BJ (cell line): ENCODE results near the gene CASTOR2. TPM values are rescaled to one million over a fixed set of nuclear protein-coding genes. Genes with fewer than 3 reads are reported as not detected.

ENCODE experiments used
- CTCF ChIA-PET: fragments of 350-600 bp; formaldehyde crosslinking; extraction: SDS; loops from one replicate; lab custom pipeline; 2021; ENCODE audit warnings: antibody characterized with exemption, inconsistent platforms; lab: Yijun Ruan, JAX
- POLR2A ChIA-PET: fragments of 300-600 bp; sonication (Branson Sonifier 250); formaldehyde crosslinking; extraction: SDS; loops from one replicate; lab custom pipeline; 2021; ENCODE audit warnings: antibody characterized with exemption; lab: Charles Lee
- DNase-seq: peaks from one replicate; pipeline ENCODE4 v3.0.0-alpha.2; 2011; ENCODE audit warnings: low read depth
- H3K27me3 ChIP-seq: 2 replicates; pipeline ENCODE4 v1.6.0; 2011; ENCODE audit warnings: low read length; ENCODE audit not compliant: control insufficient read depth, insufficient read depth
- H3K36me3 ChIP-seq: 2 replicates; pipeline ENCODE4 v1.5.1; 2011; ENCODE audit warnings: low read length; ENCODE audit not compliant: control insufficient read depth, insufficient read depth
- H3K4me3 ChIP-seq: 2 replicates; pipeline ENCODE4 v1.5.1; 2011; ENCODE audit warnings: low read depth, mild to moderate bottlenecking, control low read depth, low read length
- polyA plus RNA-seq: library from polyadenylated mRNA; depleted of rRNA; stranded (reverse); fragments of >200 nt; gene quantifications from 2 replicates; pipeline ENCODE4 v1.2.3, GENCODE V29; 2011
- TF ChIP-seq, protein P1 (sequence below): IDR thresholded peaks from 2 replicates; pipeline ENCODE4 v1.5.1; 2011; ENCODE audit warnings: low read depth, mild to moderate bottlenecking, control low read depth, inconsistent platforms, low read length, moderate library complexity; ENCODE audit not compliant: insufficient read depth

The CASTOR2 gene
- polyA plus RNA-seq, 1 experiment, result 5.7 TPM

DNA sequence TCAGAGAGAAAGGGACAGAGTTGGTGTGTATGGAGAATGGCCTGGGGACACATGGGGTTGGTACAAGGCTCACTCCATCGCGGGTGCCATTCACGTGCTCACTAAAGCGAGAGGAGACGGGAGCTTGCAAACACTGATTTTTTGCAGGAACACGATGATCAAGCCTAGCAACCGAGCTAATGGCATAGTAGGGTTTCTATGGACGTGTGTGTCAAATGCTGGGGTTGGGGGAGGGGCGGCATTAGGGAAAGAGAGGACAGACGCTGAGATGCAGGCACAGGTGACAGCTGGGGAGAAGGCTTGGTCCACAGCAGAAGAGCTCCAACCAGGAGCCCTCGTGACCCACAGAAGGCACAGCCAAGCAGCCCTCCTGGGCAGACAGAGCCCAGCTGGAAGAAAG is 75.2 kb downstream of the CASTOR2 start:
- Histone ChIP-seq H3K4me3 (no peak overlapping the region), H3K27me3 (no peaks in the 10 kb centered on the region), H3K36me3 (peaks cover 13% of the 10 kb centered on the region)
- ChIA-PET CTCF (no interaction called here), POLR2A (no interaction called here)
- TF ChIP-seq, protein P1, sequence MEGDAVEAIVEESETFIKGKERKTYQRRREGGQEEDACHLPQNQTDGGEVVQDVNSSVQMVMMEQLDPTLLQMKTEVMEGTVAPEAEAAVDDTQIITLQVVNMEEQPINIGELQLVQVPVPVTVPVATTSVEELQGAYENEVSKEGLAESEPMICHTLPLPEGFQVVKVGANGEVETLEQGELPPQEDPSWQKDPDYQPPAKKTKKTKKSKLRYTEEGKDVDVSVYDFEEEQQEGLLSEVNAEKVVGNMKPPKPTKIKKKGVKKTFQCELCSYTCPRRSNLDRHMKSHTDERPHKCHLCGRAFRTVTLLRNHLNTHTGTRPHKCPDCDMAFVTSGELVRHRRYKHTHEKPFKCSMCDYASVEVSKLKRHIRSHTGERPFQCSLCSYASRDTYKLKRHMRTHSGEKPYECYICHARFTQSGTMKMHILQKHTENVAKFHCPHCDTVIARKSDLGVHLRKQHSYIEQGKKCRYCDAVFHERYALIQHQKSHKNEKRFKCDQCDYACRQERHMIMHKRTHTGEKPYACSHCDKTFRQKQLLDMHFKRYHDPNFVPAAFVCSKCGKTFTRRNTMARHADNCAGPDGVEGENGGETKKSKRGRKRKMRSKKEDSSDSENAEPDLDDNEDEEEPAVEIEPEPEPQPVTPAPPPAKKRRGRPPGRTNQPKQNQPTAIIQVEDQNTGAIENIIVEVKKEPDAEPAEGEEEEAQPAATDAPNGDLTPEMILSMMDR, result no peak
- DNase-seq, result no peak

DNA sequence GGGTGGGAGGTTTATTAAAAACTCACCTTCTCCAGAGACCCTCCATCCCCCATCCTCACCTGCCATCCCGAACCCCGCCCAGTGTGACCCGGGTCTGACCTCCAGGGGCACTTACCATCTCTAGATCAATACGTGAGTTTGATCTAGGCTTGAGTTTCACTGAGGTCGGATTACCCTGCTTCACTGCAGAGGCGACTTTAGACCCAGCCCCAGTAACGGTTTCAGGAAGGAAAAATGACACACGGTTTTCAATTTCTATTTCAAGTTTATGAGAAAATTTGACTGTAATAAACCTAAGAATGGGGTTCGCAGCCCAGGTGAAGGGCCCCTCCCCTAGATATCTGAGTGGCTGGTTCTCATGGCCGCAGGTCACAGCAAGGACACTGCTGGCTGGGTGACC is 76.0 kb downstream of the CASTOR2 start:
- Histone ChIP-seq H3K27me3 (no peaks in the 10 kb centered on the region), H3K36me3 (peaks cover 13% of the 10 kb centered on the region), H3K4me3 (no peak overlapping the region)
- CTCF ChIA-PET, result no interaction called here
- DNase-seq, result no peak
- POLR2A ChIA-PET, result no interaction called here
- TF ChIP-seq, protein P1, result no peak

DNA sequence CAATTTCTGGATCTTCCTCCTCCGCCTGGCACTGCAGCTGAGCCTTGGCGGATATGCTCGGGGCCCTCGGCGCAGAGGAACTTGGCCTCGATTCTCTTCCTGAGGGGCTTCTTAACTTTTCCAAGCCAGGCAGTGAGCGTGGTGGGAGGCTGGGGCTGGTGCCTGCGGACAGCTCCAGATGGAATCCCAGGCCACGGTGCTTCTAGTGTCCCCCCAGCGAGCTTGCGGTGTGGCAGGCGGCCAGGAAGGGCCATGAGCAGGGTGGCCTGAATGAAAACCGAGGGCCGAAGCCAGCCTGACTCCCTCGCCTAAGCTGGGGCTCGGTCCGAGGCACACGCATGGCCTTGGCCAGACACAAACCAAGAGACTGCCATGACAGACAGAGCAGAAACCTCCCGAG is 77.8 kb downstream of the CASTOR2 start:
- H3K27me3 ChIP-seq, result no peaks in the 10 kb centered on the region
- TF ChIP-seq, protein P1, result no peak
- H3K4me3 ChIP-seq, result no peak overlapping the region
- no peak for DNase-seq
- CTCF ChIA-PET, result interaction anchor here (0.8 kb wide), 1 partner anchor 29 kb away, joined by 3 read pairs; no protein-coding TSS in a partner anchor
- peaks cover 16% of the 10 kb centered on the region for H3K36me3 ChIP-seq
- POLR2A ChIA-PET, result no interaction called here

DNA sequence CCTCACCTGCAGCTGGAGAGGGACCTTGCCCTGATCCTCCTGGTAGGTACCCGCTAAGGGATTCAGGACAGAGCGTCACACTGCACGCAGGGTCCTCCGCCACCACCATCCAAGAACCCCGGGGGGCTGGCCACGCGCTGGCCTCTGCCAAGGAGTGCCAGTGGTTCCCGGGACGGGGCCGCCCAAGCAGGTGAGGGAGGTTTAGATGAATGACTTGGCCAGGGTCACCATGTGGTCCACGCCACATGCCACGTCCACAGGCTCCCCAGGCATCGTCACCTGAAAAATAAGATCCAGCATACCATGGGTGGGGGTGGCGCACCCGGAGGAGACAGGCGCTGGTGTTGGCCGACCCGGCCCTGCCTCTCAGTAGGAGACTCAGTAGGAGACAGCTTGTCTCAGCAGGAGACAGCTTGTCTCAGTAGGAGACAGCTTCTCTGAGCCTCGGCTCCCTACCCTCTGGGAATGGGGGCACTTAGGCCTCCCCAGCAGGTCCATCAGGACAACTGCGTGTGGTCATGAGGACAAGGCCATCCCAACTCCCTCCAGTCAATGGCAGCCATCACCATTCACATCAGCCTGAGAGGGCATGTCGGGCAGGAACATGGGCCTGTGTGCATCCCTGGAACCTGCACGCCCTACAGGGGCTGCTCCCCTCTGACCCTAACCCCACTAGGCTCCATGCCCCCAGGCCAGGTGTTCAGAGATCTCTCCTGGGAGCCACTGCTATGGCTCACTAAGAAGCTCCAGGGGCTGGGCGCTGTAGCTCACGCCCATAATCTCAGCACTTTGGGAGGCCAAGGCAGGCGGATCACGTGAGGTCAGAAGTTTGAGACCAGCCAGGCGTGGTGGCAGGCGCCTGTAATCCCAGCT is 78.6 kb downstream of the CASTOR2 start:
- H3K36me3 ChIP-seq, result peaks cover 16% of the 10 kb centered on the region
- ChIA-PET CTCF (interaction anchor here (1.7 to 3.9 kb wide), 2 partner anchors 10 to 11 kb away, joined by 3 to 13 read pairs; no protein-coding TSS in a partner anchor), POLR2A (no interaction called here)
- TF ChIP-seq, protein P1, result no peak
- no peak overlapping the region for H3K4me3 ChIP-seq
- DNase-seq, result no peak
- no peaks in the 10 kb centered on the region for H3K27me3 ChIP-seq

DNA sequence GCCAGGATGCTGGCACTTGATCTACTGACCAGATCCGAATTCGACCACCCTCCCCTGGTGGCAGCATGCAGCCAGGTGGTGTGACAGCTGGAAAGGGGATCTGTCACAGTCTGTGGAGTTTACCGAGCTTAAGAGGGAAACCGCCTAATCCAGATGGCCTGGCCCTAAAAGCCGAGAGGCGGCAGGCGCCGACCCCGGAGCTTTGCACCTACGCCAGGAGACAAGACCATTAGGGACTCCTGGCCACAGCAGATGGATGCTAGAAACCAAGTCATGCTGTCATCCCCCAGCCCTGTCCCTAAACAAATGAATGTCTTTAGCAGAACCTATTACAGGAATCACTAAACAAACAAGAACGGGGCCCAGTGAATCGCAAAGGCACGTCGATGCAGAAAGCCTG is 81.4 kb downstream of the CASTOR2 start:
- H3K36me3 ChIP-seq, result peaks cover 19% of the 10 kb centered on the region
- CTCF ChIA-PET, result interaction anchor here (0.9 to 3.9 kb wide), 5 partner anchors 8 to 18 kb away, joined by 3 to 17 read pairs (median 6); no protein-coding TSS in a partner anchor
- TF ChIP-seq, protein P1, result no peak
- POLR2A ChIA-PET, result interaction anchor here (0.6 kb wide), 1 partner anchor 8 kb away, joined by 30 read pairs; no protein-coding TSS in a partner anchor
- no peaks in the 10 kb centered on the region for H3K27me3 ChIP-seq
- no peak overlapping the region for H3K4me3 ChIP-seq
- no peak for DNase-seq
